Muscle of back (tissue), 11 donors: ENCODE data around the gene GNAZ. TPM values are rescaled to one million over a fixed set of nuclear protein-coding genes. Genes with fewer than 3 reads are reported as not detected.

ENCODE experiments used
- DNase-seq, 3 donors: peaks; one replicate each; pipeline versions ENCODE4 v3.0.0 to v3.0.0-alpha.2; 2013
- polyA plus RNA-seq, 10 donors: library from polyadenylated mRNA; unstranded; fragments of 120-200 nt; gene quantifications; one replicate each; pipeline ENCODE4 v1.2.1, GENCODE V29; 2013; ENCODE audit not compliant: insufficient read length in 10 of 10

GNAZ gene
- polyA plus RNA-seq, 10 donors, result 1.9 to 4.0 (median 3.0) TPM

GRCh38 chr22:23105919-23106318 lies 35.6 kb downstream of the GNAZ start:
- DNase-seq, result no peak

- DNase-seq, result no peak
These were observed 36.0 kb downstream of the GNAZ start for GRCh38 chr22:23106344-23106743.

- DNase-seq, result peak; percentile 47 to 76 (median 47)
These were observed 36.6 kb downstream of the GNAZ start for GRCh38 chr22:23106906-23107367.

GRCh38 chr22:23107487-23108248 lies 37.3 kb downstream of the GNAZ start:
- no peak for DNase-seq

GRCh38 chr22:23108249-23109078 lies 38.1 kb downstream of the GNAZ start:
- DNase-seq, result no peak

GRCh38 chr22:23109079-23109347 lies 38.7 kb downstream of the GNAZ start:
- no peak for DNase-seq

- DNase-seq, result no peak
These were observed 39.2 kb downstream of the GNAZ start for GRCh38 chr22:23109441-23109978.

GRCh38 chr22:23110190-23110921 lies 40.0 kb downstream of the GNAZ start:
- peak in 2 of 3 donors; percentile 44 to 77 for DNase-seq

GRCh38 chr22:23110922-23111527 lies 40.7 kb downstream of the GNAZ start:
- DNase-seq, result peak in 1 of 3 donors; percentile 47

GRCh38 chr22:23112472-23113012 lies 42.2 kb downstream of the GNAZ start:
- DNase-seq, result no peak

GRCh38 chr22:23113067-23113846 lies 42.9 kb downstream of the GNAZ start:
- DNase-seq, result peak in 2 of 3 donors; percentile 47 to 77

GRCh38 chr22:23113847-23114720 lies 43.8 kb downstream of the GNAZ start:
- peak in 1 of 3 donors; percentile 42 for DNase-seq

GRCh38 chr22:23114721-23115020 lies 44.4 kb downstream of the GNAZ start:
- DNase-seq, result no peak

- no peak for DNase-seq
These were observed 45.0 kb downstream of the GNAZ start for GRCh38 chr22:23115369-23115768.

GRCh38 chr22:23115825-23116494 lies 45.6 kb downstream of the GNAZ start:
- no peak for DNase-seq

- DNase-seq, result peak in 1 of 3 donors; percentile 49
These were observed 46.4 kb downstream of the GNAZ start for GRCh38 chr22:23116506-23117263.

GRCh38 chr22:23117275-23117674 lies 47.0 kb downstream of the GNAZ start:
- DNase-seq, result no peak
